Fibroblast of peridontal ligament (primary cell): ENCODE results near the gene SUSD2.

Experiments used
- DNase-seq: peaks from one replicate; pipeline ENCODE4 v3.0.0-alpha.2; 2010; ENCODE audit errors: extremely low read depth

The SUSD2 gene

DNA sequence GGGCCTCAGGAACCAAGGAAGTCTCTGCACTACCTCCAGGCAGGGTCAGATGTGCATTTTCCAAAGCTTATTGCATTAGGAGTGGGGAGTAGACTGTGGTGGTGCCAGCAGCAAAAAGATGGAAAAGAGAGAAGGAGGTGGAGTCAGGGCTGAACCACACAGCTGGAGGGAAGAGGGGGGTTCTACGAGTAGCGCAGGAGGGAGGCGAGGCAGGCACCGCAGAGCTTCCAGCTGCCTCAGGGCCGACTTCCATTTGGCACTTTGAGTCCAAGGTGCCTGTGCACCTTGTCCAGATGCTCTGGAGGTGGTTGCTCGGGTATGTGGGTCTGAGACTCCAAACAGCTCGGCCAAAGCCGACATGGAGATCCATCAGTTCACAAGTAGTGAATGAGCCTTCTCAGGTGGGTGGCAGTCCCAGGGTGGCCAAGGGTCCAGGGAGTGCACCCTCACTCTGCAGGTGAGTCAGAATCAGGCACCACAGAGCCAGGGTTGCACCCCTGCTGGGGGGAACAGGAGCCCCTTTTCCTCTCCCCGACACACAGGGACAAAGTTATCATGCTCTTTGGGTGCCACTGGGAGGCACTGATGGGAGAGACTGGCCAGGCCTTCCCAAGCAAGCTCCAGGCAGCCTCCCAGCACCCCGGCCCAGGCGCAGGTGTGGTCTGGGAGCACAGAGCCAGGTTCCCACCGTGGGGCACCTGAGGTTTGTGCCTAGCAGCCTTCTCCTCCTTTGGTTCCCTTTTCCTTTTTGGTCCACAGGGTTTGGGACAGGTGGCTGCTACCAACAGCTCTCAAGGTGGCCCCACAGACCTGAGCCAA lies 33.4 kb downstream of the SUSD2 start:
- no peak for DNase-seq

DNA sequence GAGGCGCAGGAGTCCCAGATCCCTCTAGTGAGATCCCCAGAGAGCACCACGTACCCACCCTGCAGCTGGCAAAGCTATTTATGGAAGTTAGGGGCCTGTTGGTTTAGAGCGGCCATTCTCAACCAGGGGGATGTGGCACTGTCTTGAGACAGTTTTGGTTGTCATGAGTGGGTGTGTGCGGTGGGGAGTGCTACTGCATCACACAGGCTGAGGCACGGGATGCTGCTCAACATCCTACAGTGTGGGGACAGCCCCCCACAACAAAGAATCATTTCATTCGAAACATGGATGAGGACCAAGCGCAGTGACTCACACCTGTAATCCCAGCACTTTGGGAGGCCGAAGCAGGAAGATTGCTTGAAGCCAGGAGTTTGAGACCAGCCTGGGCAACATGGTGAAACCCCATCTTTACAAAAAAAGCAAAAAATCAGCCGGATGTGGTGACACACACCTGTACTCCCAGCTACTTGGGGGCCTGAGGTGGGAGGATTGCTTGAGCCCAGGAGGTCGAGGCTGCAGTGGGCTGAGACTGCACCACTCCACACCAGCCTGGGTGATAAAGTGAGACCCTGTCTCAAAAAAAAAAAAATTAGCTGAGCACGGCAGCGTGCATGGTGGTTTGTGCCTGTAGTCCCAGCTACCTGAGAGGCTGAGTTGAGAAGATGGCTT lies 35.4 kb downstream of the SUSD2 start:
- DNase-seq, result no peak

DNA sequence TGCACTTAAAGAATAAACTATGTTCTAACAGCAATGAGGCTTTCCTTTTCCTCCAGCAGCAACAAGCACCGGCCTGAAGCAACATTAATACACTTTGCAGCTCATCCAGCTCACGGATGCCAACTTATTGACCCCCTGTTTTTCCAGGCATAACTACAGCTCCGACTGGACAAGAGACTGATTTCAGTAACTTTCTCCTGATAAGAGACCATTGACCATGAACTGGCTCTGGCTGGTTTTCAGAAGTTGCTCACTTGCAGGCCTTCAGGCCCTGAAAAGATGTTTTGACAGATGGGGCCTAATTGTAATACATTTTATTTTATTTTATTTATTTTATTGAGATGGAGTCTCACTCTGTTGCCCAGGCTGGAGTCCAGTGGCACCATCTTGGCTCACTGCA lies 36.1 kb downstream of the SUSD2 start:
- no peak for DNase-seq

DNA sequence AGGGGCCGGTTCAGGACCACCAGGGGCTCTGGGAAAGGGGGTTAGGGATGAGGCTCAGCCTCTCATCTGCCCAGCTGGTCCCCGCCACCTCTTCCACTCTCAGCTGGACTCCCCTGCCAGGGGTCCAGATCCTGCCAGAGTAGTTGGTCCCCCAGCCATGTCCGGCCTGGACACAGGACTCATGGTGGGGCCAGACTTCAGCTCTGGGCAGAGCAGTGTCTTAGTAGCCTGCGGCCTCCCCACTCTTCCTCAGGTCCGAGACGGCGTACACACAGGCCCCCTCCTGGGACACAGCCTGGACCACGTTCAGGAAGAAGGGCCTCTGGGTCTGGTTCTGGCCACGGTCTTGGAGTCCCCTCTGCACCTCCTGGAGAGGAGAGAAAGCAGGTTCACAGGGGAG lies 38.5 kb downstream of the SUSD2 start:
- no peak for DNase-seq

DNA sequence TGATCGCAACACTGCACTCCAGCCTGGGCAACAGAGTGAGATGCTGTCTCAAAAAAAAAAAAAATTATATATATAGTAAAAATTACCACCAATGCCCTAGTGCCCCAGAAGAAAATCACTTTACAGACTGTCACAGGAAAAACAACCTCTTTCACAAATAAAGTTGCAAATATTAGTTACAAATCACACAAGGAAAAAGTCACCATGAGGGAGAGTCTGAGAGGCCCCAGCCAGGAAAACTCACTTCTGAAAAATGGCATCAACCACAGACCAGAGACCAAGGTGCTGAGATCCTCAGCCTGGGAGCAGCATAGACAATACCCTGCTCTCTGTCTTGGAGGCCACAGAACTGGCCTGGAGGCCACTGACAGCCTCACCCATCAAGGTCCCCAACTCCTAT lies 43.2 kb downstream of the SUSD2 start:
- no peak for DNase-seq

DNA sequence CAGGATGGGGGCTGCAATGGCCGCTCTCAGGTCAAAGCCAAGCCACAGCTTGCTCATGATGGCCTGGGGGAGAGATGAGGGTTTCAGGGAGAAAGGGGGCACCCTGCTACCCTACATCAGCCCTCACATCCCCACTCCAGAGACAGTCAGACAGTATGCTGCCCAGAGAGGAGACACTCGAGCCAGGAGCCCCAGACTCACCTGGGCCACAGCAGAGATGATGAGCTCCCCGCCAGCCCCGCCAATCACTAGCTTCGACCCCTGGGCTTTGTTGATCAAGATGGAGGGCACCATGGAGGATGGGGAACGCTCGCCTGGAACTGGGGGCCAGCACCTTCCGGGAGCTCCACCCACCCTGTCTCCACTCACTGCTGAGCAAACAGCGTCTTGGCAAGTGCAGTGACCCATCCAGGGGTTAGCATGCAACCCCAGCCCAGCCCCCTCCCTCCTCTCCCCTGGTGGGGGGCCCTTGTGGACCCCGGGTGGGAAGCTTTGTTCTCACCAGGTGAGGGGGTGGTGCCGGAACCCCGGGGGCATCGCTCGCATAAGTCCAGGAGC lies 43.8 kb downstream of the SUSD2 start:
- DNase-seq, result no peak

DNA sequence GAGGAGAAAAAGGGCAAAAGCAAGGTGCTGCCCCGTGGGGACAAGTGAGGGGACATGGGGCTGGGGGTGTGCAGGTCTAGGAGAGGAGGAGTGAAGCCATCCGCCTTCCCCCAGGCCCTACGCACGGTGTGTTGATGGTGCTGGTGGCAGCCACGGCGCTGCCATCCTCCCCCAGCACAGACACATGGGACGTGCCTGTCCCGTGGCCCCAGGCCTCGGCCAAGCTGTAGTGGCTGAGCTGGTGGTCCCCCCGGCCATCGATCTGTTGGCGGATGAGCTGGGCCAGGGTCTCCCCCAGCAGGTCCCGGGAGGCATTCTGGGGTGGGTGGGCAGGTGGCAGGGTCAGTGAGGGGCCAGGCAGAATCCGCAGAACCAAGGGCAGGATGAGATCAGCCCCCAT lies 44.7 kb downstream of the SUSD2 start:
- DNase-seq, result no peak

DNA sequence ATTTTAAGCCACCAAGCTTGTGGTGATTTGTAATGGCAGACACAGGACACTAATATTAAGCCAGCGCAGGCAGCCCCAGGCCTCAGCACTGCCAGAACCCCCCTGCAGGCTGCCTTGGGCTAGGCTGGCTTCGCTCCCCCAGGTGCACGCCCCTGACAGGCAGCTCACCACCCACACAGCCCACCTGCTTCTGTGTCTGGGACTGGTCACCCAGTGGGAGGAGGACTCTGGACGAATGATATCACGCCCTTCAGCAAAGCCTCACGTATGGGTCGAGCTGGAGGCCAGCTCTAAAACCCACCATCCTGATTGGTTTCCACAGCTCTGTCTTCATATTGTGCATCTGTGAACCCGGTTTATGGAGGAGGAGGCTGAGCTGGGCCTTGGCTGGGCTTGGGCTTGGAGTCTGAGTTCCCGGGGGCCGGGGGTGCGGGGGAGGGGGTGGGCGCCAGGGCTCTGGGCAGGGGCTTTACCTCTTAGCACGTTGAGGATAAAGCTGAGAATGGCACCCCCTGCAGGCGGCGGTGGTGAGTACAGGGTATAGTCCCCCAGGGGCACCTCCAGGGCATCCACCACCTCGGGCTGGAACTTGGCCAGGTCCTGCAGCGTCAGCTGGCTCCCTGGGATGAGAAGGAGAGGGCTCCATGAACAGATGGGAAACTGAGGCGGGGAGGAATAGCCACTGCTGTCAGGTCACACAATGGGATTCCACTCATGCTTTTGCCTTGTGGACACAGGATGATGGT lies 49.8 kb downstream of the SUSD2 start:
- DNase-seq, result no peak

DNA sequence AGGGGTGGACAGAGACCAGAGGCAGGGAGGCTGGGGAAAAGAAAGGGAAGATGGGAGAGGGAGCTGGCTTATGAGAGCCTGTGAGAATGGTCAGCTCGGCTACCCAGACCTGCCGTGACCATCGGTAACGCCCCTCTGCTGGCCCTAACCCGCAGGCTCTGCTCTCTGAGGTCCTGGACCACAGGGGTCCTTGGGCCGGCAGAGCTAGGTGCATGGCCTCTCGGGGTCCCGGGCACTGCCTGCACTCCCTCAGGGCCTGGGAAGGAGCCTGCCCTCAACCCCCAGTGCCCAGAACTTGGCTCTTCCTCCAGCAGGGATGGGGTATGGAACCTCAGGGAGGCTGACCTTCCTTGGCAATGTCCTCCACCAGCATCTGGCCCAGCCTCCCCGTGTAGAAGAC lies 50.4 kb downstream of the SUSD2 start:
- no peak for DNase-seq

DNA sequence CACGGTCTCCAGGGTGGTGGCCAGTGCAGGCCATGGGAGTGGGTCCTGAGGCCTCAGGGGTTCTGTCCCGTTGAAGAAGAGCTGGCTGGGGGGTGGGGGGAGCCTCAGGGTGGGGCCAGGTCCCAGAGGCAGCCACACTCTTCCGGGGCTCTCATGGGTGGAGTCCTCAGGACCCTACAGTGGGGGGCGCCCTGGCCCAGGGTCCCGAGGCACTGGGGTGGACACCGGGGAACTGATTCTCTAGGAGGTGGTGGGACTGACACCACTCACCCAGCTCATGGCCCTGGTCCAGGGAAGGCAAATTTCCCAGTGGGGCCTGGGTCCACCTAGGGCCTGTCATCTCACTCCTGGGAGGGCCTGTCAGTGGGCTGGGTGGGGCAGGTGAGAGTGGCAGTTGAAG lies 50.8 kb downstream of the SUSD2 start:
- DNase-seq, result no peak

DNA sequence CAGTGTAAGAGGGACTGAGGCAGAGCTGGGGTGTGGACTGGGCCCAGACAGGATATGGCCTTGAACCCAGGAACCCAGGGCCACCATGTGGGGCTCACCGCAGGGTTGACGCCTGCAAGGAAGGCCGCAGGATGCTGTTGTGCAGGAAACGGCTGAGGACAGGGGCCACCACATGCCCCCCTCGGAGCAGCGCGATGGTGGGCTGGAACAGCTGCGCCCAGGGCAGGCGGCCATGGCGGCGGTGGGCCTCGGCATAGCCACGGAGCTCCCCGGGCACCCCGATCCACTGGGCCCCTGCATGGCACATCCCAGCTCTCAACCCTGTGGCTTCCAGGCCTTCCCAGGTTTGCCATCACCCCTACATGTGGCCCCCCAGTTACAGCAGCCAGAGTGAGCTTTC lies 51.4 kb downstream of the SUSD2 start:
- DNase-seq, result no peak

DNA sequence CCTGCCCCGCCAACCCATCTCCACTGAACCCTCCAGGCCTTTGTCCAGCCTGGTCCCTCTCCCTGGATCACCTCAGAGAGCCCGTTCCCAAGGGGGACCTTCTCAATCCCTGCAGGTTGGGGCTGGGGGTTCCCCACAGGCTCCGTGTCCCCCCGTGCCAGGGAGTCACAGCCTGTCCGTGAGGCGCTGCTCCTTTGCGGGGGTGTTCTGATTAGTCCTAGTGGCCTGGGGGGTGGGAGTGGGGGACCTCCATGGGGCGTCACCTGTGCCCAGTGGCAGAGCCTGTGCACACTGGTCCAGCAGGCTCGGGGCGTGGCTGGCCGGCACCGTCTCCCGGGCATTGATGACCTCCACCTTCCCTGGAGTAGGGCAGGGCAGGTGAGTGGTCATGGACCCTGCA lies 51.9 kb downstream of the SUSD2 start:
- no peak for DNase-seq

DNA sequence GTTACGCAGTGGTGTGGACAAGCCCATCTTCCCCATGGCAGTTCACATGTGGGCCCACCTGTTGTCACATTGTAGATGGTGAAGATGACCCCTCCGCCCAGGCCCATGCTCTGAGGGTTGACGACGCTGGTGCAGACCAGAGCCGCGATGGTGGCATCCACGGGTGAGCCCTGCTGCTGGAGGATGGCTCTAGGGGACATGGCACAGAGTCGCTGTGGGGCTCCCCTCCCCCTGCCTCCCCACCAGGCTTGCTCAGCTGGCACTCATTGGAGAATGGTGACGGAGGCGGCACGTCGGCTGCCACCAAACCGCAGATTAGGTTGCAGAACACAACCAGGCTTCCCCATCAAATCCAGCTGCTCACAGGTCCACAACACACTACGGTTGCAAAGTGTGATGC lies 52.5 kb downstream of the SUSD2 start:
- DNase-seq, result no peak

DNA sequence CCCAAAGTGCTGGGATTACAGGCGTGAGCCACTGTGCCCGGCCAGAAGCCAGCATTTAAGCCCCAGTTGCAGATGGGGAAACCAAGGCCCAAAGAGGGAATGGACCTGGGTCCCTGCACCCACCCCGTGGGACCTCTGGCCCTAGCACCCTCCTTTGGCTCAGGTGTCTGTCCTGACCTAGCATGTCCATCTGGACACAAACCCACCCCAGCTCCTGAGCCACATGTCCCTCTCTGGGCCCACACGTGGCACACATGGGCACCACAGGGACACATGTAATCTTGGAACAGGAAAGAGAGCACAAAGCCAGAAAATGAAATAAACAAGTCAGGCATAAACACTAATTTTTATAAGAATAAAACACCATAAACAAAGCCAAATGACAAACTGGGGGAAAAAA lies 54.0 kb downstream of the SUSD2 start:
- no peak for DNase-seq

DNA sequence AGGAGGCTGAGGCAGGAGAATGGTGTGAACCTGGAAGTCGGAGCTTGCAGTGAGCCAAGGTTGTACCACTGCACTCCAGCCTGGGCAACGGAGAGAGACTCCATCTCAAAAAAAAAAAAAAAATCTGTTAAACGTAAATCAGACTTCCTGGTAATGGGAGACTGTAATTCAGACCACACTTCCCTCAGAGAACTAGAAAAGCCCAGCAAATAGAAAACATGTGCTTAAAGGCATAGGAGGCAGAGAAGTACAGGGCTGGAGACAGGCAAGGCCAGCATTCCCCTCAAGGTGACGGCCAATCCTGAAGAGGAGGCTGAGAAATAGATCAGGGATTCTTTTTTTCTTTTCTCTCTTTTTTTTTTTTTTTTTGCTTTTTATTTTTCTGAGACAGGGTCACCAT lies 55.4 kb downstream of the SUSD2 start:
- peak; percentile 69 for DNase-seq

DNA sequence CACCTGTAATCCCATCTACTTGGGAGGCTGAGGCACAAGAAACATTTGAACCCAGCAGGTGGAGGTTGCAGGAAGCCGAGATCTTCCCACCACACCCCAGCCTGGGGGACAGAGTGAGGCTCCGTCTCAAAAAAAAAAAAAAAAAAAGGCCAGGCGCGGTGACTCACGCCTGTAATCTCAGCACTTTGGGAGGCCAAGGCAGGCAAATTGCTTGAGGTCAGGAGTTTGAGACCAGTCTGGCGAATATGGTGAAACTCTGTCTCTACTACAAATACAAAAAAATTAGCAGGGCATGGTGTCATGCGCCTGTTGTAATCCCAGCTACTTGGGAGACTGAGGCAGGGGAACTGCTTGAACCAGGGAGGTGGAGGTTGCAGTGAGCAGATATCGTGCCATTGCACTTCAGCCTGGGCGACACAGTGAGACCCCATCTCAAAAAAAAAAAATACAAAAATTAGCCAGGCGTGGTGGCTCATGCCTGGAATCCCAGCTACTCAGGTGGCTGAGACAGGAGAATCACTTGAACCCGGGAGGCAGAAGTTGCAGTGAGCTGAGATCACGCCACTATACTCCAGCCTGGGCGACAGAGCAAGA lies 56.9 kb downstream of the SUSD2 start:
- peak; percentile 19 for DNase-seq
